ENCODE measurements around the gene FCHO1.
A peak's percentile ranks its signal among the peaks of the same experiment; 100 is the strongest.
"Not testable (repeated sequence)": the region's sequence is repeated elsewhere in the genome, so short reads cannot be mapped to it uniquely, and the experiment has no call there.

The FCHO1 gene

GRCh38 chr19:17762505-17763229 lies 11.4 kb downstream of the FCHO1 start:
- no peak for DNase-seq (ENCODE audit: low read depth in 2 of 2)

DNA sequence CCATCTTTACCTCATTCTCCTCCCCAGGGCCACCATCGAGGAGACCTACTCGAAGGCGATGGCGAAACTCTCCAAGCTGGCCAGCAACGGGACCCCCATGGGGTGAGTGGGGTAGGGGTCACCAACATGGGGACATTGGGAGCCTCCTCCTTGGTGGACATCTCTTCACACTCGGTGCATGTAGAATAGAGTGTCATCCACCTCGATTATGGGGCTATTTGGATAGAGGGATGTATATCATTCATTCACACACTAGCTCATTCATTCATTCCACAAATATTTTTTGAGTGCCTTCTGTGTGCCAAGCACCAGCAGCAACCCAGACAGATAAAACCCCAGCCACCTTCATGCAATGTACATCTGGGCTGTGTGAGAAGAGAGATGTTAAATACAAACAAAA lies 13.1 kb downstream of the FCHO1 start:
- DNase-seq (ENCODE audit: low read depth in 2 of 2) = no peak

DNA sequence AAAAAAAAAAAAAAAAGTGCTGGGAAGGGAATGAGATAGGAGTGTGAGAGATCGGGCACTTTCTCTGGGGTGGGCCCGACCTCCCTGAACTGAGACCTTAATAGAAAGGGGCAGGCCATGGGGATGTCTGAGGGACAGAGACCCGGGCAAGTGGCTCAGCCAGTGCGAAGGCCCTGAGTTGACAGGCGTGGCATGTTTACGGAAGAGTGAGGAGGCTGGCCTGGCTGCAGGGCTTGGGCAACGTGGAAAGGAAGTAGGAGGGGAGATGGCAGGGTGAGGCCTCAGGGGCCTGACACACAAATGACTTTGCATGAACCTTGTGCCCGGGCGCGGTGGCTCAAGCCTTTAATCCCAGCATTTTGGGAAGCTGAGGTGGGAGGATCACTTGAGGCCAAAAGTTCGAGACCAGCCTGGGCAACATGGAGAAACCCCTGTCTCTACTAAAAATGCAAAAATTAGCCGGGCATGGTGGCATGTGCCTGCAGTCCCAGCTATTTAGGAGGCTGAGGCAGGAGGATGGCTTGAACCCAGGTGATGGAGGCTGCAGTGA lies 13.9 kb downstream of the FCHO1 start:
- DNase-seq (ENCODE audit: low read depth in 2 of 2) = no peak

- DNase-seq (ENCODE audit: low read depth in 2 of 2) = no peak
Measured at GRCh38 chr19:17766543-17767131, 15.4 kb downstream of the FCHO1 start.

GRCh38 chr19:17767559-17767958 lies 16.3 kb downstream of the FCHO1 start:
- no peak for DNase-seq (ENCODE audit: low read depth in 2 of 2)

GRCh38 chr19:17770613-17771012 lies 19.3 kb downstream of the FCHO1 start:
- DNase-seq (ENCODE audit: low read depth in 2 of 2) = no peak

DNA sequence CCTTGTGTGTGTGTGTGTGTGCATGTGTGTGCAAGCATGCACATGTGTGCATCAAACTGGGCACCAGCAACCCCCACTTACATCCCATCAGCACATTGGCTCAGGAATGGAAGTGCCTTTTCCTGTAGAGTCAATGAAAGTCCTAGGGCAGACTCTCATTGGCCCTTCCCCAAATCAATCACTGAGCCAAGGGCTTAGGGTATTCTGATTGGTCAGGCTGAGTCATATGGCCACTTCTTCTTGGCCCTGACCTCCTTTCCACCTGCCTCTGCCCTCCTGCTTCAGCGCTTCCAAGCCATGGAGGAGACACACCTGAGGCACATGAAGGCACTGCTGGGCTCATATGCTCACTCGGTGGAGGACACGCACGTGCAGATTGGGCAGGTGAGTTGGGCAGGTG lies 20.9 kb downstream of the FCHO1 start:
- DNase-seq (ENCODE audit: low read depth in 2 of 2) = no peak

- DNase-seq (ENCODE audit: low read depth in 2 of 2) = peak in 1 of 2 donors; percentile 23
Measured at GRCh38 chr19:17775245-17775927, 24.1 kb downstream of the FCHO1 start.

DNA sequence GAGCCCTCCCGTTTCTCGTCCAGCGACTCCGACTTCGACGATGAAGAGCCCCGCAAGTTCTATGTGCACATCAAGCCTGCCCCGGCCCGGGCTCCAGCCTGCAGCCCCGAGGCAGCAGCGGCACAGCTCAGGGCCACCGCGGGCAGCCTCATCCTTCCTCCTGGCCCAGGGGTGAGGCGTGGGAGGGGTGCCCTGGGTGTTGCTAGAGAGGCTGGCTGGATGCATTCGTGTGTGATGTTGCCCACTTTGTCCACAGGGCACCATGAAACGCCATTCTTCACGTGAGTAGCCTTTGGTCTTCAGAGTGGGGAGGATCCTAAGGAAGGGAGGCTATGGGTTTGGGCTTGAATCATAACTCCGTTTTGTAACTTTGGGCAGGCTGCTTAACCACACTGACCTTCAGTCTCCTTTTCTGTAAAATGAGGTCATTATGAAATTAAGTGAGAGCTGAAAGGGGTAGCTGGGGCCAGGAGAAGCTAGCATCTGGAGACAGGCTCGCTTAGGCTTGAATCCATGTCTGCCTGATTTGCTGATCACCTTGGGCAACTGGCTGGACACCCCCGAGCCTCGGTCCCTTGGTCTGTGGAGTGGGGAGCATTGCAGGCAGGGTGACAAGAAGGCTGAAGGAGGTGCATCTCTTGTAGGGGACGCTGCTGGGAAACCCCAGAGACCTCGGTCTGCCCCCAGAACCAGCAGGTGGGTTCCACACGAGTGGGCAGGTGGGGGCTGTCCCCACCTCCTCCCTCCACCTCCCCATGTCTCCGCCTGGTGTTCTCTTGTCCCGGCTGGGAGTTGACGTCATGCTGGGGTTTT lies 24.9 kb downstream of the FCHO1 start:
- DNase-seq (ENCODE audit: low read depth in 2 of 2) = no peak

DNA sequence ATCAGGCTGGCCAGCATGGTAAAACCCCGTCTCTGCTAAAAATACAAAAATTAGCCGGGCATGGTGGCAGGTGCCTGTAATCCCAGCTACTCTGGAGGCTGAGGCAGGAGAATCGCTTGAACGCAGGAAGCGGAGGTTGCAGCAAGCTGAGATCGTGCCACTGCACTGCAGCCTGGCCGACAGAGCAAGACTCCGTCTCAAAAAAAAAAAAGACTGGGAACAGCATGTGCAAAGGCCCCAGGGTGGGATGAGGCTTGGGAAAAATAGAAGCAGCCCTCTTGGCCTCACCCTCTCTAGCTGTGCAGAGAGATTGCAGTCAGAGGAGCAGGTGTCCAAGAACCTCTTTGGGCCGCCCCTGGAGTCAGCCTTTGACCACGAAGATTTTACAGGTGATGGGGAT lies 26.6 kb downstream of the FCHO1 start:
- DNase-seq (ENCODE audit: low read depth in 2 of 2) = not testable (repeated sequence)

DNA sequence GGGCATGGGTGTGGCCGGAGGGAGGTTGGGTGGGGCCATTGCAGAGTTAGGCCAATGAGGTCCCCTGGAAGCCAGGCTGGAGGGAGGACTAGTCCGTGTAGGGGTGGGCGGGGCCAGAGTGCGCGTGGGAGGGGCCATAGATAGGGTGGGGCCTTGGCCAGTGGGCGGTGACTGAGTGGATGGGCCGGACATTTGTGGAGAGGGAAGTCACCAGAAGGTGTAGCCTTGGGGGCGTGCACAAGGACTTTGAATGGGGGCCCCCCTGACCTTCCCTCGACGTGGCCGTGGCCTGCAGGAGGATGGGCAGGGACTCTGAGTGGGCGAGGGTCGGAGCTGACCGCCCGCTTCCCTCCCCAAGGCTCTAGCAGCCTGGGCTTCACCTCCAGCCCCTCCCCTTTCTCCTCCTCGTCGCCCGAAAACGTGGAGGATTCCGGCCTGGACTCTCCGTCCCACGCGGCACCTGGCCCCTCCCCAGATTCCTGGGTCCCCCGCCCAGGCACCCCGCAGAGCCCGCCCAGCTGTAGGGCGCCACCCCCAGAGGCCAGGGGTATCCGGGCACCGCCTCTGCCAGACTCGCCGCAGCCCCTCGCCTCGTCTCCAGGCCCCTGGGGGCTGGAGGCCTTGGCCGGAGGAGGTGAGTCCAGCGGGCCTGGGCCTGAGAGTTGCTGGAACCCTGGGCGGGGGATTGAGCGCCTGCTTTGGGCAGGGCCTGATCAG lies 27.1 kb downstream of the FCHO1 start:
- peak; percentile 54 to 66 for DNase-seq (ENCODE audit: low read depth in 2 of 2)

- no peak for DNase-seq (ENCODE audit: low read depth in 2 of 2)
Measured at GRCh38 chr19:17778968-17779929, 28.0 kb downstream of the FCHO1 start.

DNA sequence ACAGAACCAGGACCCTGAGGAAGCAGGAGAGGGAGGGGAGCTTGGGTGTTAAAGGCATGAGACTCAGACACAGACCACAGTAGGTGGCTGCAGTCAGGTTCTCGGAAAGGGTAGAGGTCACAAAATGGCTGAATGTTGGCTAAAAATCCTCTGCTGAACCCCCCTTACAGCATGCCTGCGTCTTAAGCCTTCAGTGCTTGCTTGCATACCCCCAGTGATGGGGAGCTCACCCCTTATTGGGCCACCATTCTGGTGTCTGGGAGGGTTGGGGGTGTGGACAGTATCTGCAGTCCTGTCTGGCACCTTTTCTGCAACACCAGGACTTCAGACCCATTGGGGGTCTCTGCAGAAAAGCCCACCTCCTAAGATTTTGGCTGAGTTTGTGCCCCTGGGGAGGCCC lies 29.5 kb downstream of the FCHO1 start:
- no peak for DNase-seq (ENCODE audit: low read depth in 2 of 2)

- not testable (repeated sequence) for DNase-seq (ENCODE audit: low read depth in 2 of 2)
Measured at GRCh38 chr19:17783721-17784120, 32.4 kb downstream of the FCHO1 start.

DNA sequence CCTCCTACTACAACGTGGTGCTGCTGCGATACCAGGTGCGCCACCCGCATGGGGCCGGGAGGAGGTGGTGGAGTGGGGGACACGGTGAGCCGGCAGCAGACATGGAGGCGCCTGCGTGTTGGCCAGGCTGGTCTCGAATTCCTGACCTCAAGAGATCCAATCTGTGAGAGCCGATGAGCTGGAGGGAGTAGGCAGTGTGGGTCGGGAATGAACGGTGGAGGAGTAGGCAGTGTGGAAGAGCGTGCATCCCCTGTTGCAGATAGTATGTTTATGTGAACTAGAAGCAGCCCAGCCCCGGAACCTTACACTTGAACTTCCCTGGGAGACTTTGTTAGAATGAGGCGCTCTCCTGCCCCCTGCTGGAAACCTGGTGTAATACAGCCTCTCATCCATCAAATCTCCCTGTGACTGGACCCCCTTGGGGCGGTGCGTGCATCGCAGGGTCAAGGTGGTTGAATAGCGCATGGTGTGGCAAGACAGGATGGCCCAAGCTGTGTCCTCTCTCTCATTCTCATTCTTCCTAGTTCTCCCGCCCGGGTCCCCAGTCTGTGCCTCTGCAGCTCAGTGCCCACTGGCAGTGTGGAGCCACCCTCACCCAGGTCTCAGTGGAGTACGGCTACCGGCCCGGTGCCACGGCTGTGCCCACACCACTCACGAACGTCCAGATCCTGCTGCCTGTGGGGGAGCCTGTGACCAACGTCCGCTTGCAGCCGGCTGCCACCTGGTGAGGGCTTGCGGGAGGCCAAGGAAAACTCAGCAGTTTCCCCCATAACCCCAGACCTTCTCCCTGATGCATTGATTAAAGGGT lies 33.1 kb downstream of the FCHO1 start:
- peak; percentile 43 to 69 for DNase-seq (ENCODE audit: low read depth in 2 of 2)

DNA sequence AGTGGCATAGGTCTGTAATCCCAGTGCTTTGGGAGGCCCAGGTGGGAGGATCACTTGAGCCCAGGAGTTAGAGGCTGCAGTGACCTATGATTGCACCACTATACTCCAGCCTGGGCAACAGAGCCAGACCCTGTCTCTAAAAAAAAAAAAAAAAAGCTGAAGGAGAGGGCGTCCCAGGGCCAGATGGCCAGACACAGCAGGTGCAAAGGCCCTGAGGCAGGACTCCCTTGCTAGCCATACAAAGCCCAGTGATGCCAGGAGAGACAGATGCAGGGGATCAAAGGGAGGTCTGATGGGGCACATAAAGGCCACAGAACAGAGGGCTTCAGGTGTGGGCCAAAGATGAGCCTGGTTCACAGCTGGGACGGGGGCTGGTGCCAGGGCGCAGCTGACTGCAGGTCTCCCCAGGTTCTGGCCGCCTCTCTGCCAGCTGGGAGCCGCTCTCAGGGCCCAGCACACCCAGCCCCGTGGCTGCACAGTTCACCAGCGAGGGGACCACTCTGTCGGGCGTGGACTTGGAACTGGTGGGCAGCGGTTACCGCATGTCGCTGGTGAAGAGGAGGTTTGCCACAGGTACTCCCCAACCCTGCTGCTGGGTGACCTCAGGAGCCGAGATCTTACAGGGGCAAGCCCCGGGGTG lies 36.1 kb downstream of the FCHO1 start:
- no peak for DNase-seq (ENCODE audit: low read depth in 2 of 2)

- DNase-seq (ENCODE audit: low read depth in 2 of 2) = no peak
Measured at GRCh38 chr19:17788632-17789031, 37.4 kb downstream of the FCHO1 start.

GRCh38 chr19:17790059-17790780 lies 38.9 kb downstream of the FCHO1 start:
- DNase-seq (ENCODE audit: low read depth in 2 of 2) = no peak

Measured in stimulated activated CD8-positive, alpha-beta memory T cell treated with anti-CD3 and anti-CD28 coated beads, Interleukin-2, amount 100 ng/mL, for 48 hours (primary cell).